Endothelial cell of hepatic sinusoid (primary cell): ENCODE measurements around the gene DYNC2LI1.
"Not testable (repeated sequence)": the region's sequence is repeated elsewhere in the genome, so short reads cannot be mapped to it uniquely, and the experiment has no call there.

Source experiments
- in situ Hi-C: cut with HindIII; loops from 2 replicates; pipeline ENCODE4 v1.10.0; 2017; ENCODE audit warnings: low sequenced_read_pairs

Gene DYNC2LI1

GRCh38 chr2:43773876-43774613 is at the start of gene DYNC2LI1:
TSS of gene DYNC2LI1 (plus strand) at chr2:43774039. CDS start at chr2:43774139, 100 bp downstream.
- in situ Hi-C loops = no loop called here

DNA sequence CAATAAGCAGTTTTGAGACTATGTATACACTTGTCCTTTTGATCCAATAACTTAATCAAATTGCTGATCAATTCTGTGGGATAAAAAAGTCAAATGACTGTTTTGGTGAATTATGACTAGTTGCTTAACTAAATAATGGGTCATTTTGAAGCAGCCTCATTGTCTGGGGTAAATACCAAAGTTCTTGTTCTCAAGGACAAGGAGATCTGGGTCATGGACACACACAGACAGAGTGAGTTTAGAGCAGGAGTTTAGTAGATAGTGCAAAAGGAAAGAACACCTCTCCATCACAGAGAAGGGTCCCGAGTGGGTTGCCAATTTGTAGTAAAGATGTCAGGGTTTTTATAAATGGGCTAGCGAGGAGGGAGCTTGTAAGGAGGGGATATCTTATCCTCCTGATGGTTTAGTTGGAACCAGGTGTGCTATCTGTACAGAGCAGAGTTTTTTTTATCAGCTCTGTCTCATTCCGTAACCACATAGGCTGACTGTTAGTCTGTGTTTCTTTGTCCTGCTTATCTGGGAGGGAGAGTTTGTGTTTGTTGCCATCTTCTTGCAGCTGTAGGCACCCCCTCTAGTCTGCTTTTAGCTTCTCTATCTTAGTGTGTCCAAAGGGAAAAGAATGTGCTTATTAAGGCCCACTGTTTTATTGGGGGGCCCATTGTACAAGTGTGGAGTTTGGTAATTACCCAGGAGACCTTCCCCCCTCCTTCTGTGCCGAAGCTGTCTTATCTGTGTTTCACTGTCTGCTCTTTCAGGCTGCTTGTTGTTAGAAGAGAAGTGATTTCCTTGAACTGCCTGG is 48.9 kb upstream of the DYNC2LI1 start:
- in situ Hi-C loops = loop anchor here (5.0 to 25.0 kb wide), 2 partner anchors 38 to 113 kb away; no protein-coding TSS in a partner anchor

- in situ Hi-C loops = no loop called here
These were observed 48.1 kb upstream of the DYNC2LI1 start for GRCh38 chr2:43725711-43726246.

DNA sequence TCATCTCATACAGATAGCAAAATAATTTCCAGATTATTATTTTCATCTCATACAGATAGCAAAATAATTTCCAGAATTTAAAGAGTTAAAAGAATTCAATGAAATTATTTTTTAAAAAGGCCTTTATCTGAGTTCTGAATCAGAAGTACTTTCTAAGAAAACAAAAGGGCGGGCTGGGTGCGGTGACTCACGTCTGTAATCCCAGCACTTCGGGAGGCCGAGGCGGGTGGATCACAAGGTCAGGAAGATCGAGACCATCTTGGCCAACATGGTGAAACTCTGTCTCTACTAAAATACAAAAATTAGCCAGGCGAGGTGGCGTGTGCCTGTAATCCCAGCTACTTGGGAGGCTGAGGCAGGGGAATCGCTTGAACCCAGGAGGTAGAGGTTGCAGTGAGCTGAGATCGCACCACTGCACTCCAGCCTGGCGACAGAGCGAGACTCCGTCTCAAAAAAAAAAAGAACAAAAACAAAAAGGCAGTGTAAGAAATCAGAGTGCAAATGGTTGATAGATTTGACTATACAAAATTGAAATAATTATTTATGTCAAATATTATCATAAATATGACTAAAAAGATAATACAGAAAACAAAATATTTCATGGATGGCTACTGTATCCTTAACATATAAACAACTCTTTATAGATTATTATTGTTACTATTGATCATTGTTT is 46.7 kb upstream of the DYNC2LI1 start:
- in situ Hi-C loops = not testable (repeated sequence)

DNA sequence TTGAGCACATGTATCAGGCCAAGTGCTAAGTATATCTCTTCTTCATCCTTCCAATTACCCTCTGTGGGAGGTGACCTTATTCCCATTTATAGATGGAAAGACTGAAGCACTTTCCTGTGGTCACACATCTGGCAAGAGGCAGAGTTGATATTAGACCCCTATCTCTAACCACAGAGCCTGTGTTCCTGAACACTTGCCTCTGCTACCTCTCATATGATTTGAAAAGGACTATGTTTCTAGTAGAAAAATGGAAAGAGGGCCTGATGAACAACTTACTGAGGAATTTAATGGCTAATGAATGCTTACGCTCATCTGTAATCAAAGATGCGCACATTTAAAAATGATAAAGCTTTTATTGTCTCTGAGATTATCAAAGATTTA is 46.2 kb upstream of the DYNC2LI1 start:
- in situ Hi-C loops = no loop called here

GRCh38 chr2:43729491-43730174 is 44.2 kb upstream of the DYNC2LI1 start:
- in situ Hi-C loops = no loop called here

- in situ Hi-C loops = no loop called here
These were observed 42.6 kb upstream of the DYNC2LI1 start for GRCh38 chr2:43731211-43731610.

- in situ Hi-C loops = no loop called here
These were observed 37.2 kb upstream of the DYNC2LI1 start for GRCh38 chr2:43736637-43737036.

DNA sequence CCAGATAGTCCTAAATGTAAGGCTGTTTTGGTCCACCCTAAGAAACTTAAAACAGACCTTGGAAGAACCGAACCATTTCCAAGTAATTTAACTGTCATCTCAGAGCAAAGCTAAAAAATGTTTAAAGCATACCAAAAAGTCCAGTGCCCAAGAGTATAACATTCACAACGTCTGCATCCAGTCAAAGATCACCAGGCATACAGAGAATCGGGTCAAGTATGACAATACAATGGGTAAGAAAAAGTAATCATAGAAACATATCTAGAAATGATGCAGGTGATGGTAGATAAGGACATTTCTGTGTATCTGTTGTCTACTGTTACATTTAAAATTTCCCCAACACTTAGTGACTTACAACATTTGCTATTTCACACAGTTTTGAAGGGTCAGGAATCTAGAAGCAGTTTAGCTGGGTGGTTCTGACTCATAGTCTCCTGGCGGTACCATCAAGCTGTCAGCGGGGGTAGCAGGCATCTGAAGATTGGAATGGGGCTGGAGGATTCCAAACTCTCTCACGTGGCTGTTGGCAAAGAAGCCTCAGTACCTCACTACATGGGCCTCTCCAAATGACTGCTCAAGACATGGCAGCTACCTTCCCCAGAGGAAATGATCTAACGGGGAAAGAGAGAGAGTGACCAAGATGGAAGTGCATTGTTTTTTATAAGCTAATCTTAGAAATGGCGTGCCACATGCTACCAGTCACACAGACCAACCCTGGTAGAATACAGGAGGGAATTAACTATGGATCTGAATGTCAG is 36.6 kb upstream of the DYNC2LI1 start:
- in situ Hi-C loops = no loop called here

- in situ Hi-C loops = no loop called here
These were observed 36.0 kb upstream of the DYNC2LI1 start for GRCh38 chr2:43737855-43738254.

DNA sequence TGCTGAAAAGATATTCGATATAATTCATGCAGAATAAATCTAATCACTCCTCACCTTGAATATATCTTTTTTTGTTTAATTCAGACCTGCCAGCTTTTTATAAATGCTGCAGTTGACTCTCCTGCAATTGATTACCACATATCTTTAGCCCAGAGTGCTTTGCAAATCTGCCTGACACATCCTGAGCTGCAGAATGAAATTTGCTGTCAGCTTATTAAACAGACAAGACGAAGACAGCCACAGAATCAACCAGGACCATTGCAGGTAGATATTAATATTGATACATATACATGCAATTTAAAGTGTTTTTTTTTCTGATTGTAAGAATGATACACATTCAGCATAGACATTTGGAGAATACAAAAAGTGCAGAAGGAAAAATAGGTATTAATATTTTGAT is 35.6 kb upstream of the DYNC2LI1 start:
- in situ Hi-C loops = no loop called here

GRCh38 chr2:43743706-43744105 is 30.1 kb upstream of the DYNC2LI1 start:
- in situ Hi-C loops = no loop called here

GRCh38 chr2:43745457-43745856 is 28.4 kb upstream of the DYNC2LI1 start:
- in situ Hi-C loops = no loop called here

GRCh38 chr2:43748333-43748732 is 25.5 kb upstream of the DYNC2LI1 start:
- in situ Hi-C loops = no loop called here

GRCh38 chr2:43749583-43749982 is 24.3 kb upstream of the DYNC2LI1 start:
- in situ Hi-C loops = no loop called here

- in situ Hi-C loops = no loop called here
These were observed 22.3 kb upstream of the DYNC2LI1 start for GRCh38 chr2:43751476-43751990.

DNA sequence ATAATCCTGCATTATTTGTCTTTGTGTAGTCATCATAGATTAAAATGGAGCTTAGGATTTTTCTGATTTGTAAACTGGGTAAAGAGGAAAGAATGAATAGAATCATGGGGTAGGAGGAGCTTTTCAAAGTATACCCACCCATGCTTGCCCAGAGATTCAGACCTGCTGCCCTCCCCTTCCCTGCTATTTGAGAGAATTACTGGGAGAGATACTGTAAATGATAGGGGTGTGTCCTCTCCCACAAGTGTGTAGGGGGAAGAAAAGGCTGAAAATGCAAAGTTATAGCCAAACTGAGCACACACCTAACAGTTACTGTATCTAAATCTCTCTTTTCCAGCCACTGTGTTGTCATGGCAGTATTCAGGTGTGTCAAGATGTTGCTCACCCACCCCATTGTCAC is 21.5 kb upstream of the DYNC2LI1 start:
- in situ Hi-C loops = no loop called here

GRCh38 chr2:43754180-43754579 is 19.7 kb upstream of the DYNC2LI1 start:
- in situ Hi-C loops = no loop called here

DNA sequence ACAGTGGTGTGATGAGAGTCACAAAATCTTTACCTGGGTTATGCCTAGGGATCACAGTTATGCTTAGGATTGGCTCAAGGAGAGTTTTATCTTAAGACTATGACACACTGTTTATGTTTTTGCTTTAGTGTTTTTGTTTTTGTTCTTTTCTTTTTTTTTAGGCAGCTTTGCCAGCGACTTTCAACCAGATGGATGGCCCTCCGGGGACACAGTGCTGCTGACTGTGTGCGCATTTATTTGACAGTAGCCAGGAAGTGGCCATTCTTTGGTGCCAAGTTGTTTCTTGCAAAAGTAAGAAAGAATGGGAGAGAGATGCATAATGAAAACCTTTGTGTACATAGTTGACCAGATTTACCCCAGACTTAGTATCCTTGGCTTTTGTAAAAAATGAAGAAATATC is 15.1 kb upstream of the DYNC2LI1 start:
- in situ Hi-C loops = no loop called here

GRCh38 chr2:43759195-43759594 is 14.6 kb upstream of the DYNC2LI1 start:
- in situ Hi-C loops = no loop called here
